ENCODE data around the gene FRAS1.
A peak's percentile ranks its signal among the peaks of the same experiment; 100 is the strongest.
"Not testable (repeated sequence)": the region's sequence is repeated elsewhere in the genome, so short reads cannot be mapped to it uniquely, and the experiment has no call there.

FRAS1 gene

GRCh38 chr4:78542373-78542772 is 485.2 kb downstream of the FRAS1 start:
- DNase-seq = no peak
- in situ Hi-C loops (cut with MboI; ENCODE audit: low pct_unique_long_range_greater_than_20kb, low sequenced_read_pairs) = no loop called here

- DNase-seq = no peak
- in situ Hi-C loops (cut with MboI; ENCODE audit: low pct_unique_long_range_greater_than_20kb, low sequenced_read_pairs) = no loop called here
These were observed 486.5 kb downstream of the FRAS1 start for GRCh38 chr4:78543424-78544125.

- in situ Hi-C loops (cut with MboI; ENCODE audit: low pct_unique_long_range_greater_than_20kb, low sequenced_read_pairs) = no loop called here
- DNase-seq = no peak
These were observed 487.6 kb downstream of the FRAS1 start for GRCh38 chr4:78544678-78545077.

- DNase-seq = no peak
- in situ Hi-C loops (cut with MboI; ENCODE audit: low pct_unique_long_range_greater_than_20kb, low sequenced_read_pairs) = no loop called here
These were observed 488.4 kb downstream of the FRAS1 start for GRCh38 chr4:78545275-78546246.

- in situ Hi-C loops (cut with MboI; ENCODE audit: low pct_unique_long_range_greater_than_20kb, low sequenced_read_pairs); DNase-seq: not testable (repeated sequence)
These were observed 490.8 kb downstream of the FRAS1 start for GRCh38 chr4:78547899-78548298.

- DNase-seq; in situ Hi-C loops (cut with MboI; ENCODE audit: low pct_unique_long_range_greater_than_20kb, low sequenced_read_pairs): not testable (repeated sequence)
These were observed 491.8 kb downstream of the FRAS1 start for GRCh38 chr4:78548889-78549288.

- in situ Hi-C loops (cut with MboI; ENCODE audit: low pct_unique_long_range_greater_than_20kb, low sequenced_read_pairs) = no loop called here
- DNase-seq = no peak
These were observed 494.6 kb downstream of the FRAS1 start, which contains the start of gene ANXA3 for GRCh38 chr4:78551420-78552351. TSS of gene ANXA3 (plus strand) at chr4:78551770. CDS start at chr4:78554474, 2,704 bp downstream.

GRCh38 chr4:78552389-78553042 is 495.4 kb downstream of the FRAS1 start:
- in situ Hi-C loops (cut with MboI; ENCODE audit: low pct_unique_long_range_greater_than_20kb, low sequenced_read_pairs) = no loop called here
- DNase-seq = peak; percentile 21

GRCh38 chr4:78553043-78553396 is 495.9 kb downstream of the FRAS1 start:
- in situ Hi-C loops (cut with MboI; ENCODE audit: low pct_unique_long_range_greater_than_20kb, low sequenced_read_pairs) = no loop called here
- DNase-seq = no peak

- no peak for DNase-seq
- in situ Hi-C loops (cut with MboI; ENCODE audit: low pct_unique_long_range_greater_than_20kb, low sequenced_read_pairs) = no loop called here
These were observed 496.5 kb downstream of the FRAS1 start for GRCh38 chr4:78553529-78554060.

- in situ Hi-C loops (cut with MboI; ENCODE audit: low pct_unique_long_range_greater_than_20kb, low sequenced_read_pairs) = no loop called here
- no peak for DNase-seq
These were observed 499.5 kb downstream of the FRAS1 start for GRCh38 chr4:78556665-78557064.

- DNase-seq = no peak
- in situ Hi-C loops (cut with MboI; ENCODE audit: low pct_unique_long_range_greater_than_20kb, low sequenced_read_pairs) = no loop called here
These were observed 500.7 kb downstream of the FRAS1 start for GRCh38 chr4:78557841-78558240.

GRCh38 chr4:78558410-78558809 is 501.3 kb downstream of the FRAS1 start:
- in situ Hi-C loops (cut with MboI; ENCODE audit: low pct_unique_long_range_greater_than_20kb, low sequenced_read_pairs) = no loop called here
- no peak for DNase-seq

- in situ Hi-C loops (cut with MboI; ENCODE audit: low pct_unique_long_range_greater_than_20kb, low sequenced_read_pairs) = no loop called here
- DNase-seq = no peak
These were observed 503.3 kb downstream of the FRAS1 start for GRCh38 chr4:78560296-78560963.

- in situ Hi-C loops (cut with MboI; ENCODE audit: low pct_unique_long_range_greater_than_20kb, low sequenced_read_pairs) = no loop called here
- no peak for DNase-seq
These were observed 504.6 kb downstream of the FRAS1 start for GRCh38 chr4:78561677-78562076.

- in situ Hi-C loops (cut with MboI; ENCODE audit: low pct_unique_long_range_greater_than_20kb, low sequenced_read_pairs) = no loop called here
These were observed 505.6 kb downstream of the FRAS1 start for GRCh38 chr4:78562687-78563086.

GRCh38 chr4:78565971-78566372 is 508.8 kb downstream of the FRAS1 start:
- in situ Hi-C loops (cut with MboI; ENCODE audit: low pct_unique_long_range_greater_than_20kb, low sequenced_read_pairs) = no loop called here
- no peak for DNase-seq

More at GRCh38 chr4:78562687-78563086, 505.6 kb downstream of the FRAS1 start:
- DNase-seq = no peak
